OCI-LY7 (cell line): Measurements from ENCODE around the gene ZNF488. TPM values are rescaled to one million over a fixed set of nuclear protein-coding genes. Genes with fewer than 3 reads are reported as not detected.
"Not testable (repeated sequence)": the region's sequence is repeated elsewhere in the genome, so short reads cannot be mapped to it uniquely, and the experiment has no call there.

Experiments
- BruUV-seq: library from RNA; stranded (reverse); fragments of 400-500 nt; replicated peaks from 2 replicates; lab custom pipeline; 2021; lab: Mats Ljungman, UMichigan
- CTCF ChIA-PET: fragments of 300-600 bp; sonication (Branson Sonifier 250); formaldehyde crosslinking; loops from one replicate; lab custom pipeline; 2022; ENCODE audit warnings: antibody characterized with exemption; ENCODE audit not compliant: unreplicated experiment; lab: Charles Lee
- POLR2A ChIA-PET: fragments of 300-600 bp; sonication (Branson Sonifier 250); formaldehyde crosslinking; loops from one replicate; lab custom pipeline; 2022; ENCODE audit warnings: antibody characterized with exemption; lab: Charles Lee
- DNase-seq: peaks from one replicate; pipeline ENCODE4 v3.0.0-alpha.2; 2015; ENCODE audit warnings: low spot score
- H2AFZ ChIP-seq: fragments of 200-600 bp; sonication (generic), shearing (Covaris generic); 2 replicates; pipeline ENCODE4 v1.6.1; 2014; ENCODE audit warnings: mild to moderate bottlenecking, antibody characterized with exemption, low read length, moderate library complexity
- H3K27ac ChIP-seq: fragments of 200-600 bp; sonication (generic); 2 replicates; pipeline ENCODE4 v1.5.1; 2014; ENCODE audit warnings: mixed run types, low read depth, mild to moderate bottlenecking, moderate library complexity, low read length, inconsistent platforms; ENCODE audit not compliant: poor library complexity, severe bottlenecking
- H3K36me3 ChIP-seq: fragments of 200-600 bp; sonication (generic); 2 replicates; pipeline ENCODE4 v1.6.1; 2014; ENCODE audit warnings: mild to moderate bottlenecking, antibody characterized with exemption, low read length, moderate library complexity, mixed read lengths; ENCODE audit not compliant: insufficient read depth
- H3K4me1 ChIP-seq: fragments of 200-600 bp; sonication (generic); 2 replicates; pipeline ENCODE4 v1.5.1; 2014; ENCODE audit warnings: mild to moderate bottlenecking, low read length; ENCODE audit not compliant: insufficient read depth, poor library complexity, severe bottlenecking
- H3K4me2 ChIP-seq: fragments of 200-600 bp; sonication (generic); 2 replicates; pipeline ENCODE4 v1.6.1; 2014; ENCODE audit warnings: mild to moderate bottlenecking, low read length
- H3K4me3 ChIP-seq: fragments of 200-600 bp; sonication (generic); 2 replicates; pipeline ENCODE4 v1.5.1; 2014; ENCODE audit warnings: mild to moderate bottlenecking, low read depth, low read length; ENCODE audit not compliant: poor library complexity, severe bottlenecking
- H3K79me2 ChIP-seq: fragments of 200-600 bp; sonication (generic); 2 replicates; pipeline ENCODE4 v1.6.1; 2016; ENCODE audit warnings: low read depth, mild to moderate bottlenecking, low read length, moderate library complexity, mixed read lengths; ENCODE audit not compliant: insufficient read depth
- H3K9me2 ChIP-seq: fragments of 200-600 bp; sonication (generic); 2 replicates; pipeline ENCODE4 v1.6.1; 2016; ENCODE audit warnings: mild to moderate bottlenecking, low read length, mixed read lengths; ENCODE audit not compliant: insufficient read depth
- H3K9me3 ChIP-seq: fragments of 200-600 bp; sonication (generic); 2 replicates; pipeline ENCODE4 v1.6.1; 2014; ENCODE audit warnings: mild to moderate bottlenecking, mixed run types, low read length, mixed read lengths
- H4K20me1 ChIP-seq: fragments of 200-600 bp; sonication (generic); 2 replicates; pipeline ENCODE4 v1.6.1; 2014; ENCODE audit warnings: mild to moderate bottlenecking, antibody characterized with exemption, low read length, moderate library complexity, mixed read lengths; ENCODE audit not compliant: insufficient read depth
- CTCF ChIP-seq: fragments of 200-600 bp; sonication (generic); conservative IDR thresholded peaks from 2 replicates; pipeline ENCODE4 v1.5.1; 2014; ENCODE audit warnings: mild to moderate bottlenecking, antibody characterized with exemption, low read length, moderate library complexity, mixed read lengths
- EZH2phosphoT487 ChIP-seq: fragments of 200-600 bp; sonication (generic); IDR thresholded peaks from 2 replicates; pipeline ENCODE4 v1.6.1; 2018; ENCODE audit warnings: low read depth, borderline replicate concordance, mild to moderate bottlenecking, mixed run types, antibody characterized with exemption, low read length, moderate library complexity, mixed read lengths
- intact Hi-C: fragments of 100-400 bp; cut with micrococcal nuclease; formaldehyde crosslinking; loops from one replicate; pipeline ENCODE4 v1.10.0; 2022; ENCODE audit not compliant: unreplicated experiment
- total RNA-seq, 2 experiments: library from RNA; depleted of rRNA in 1 of 2; stranded (reverse); fragments of >200 nt in 1 of 2; shearing (Covaris generic) in 1 of 2; gene quantifications; 2 replicates each; pipeline ENCODE4 v1.2.3, GENCODE V29; 2014 to 2022

ZNF488 gene
- total RNA-seq, 2 experiments from 2014 or later = 0.06 to 0.34 TPM

GRCh38 chr10:47418321-47418720, 34.2 kb upstream of the ZNF488 start:
- no TSS peak for BruUV-seq
- no peaks in the 10 kb centered on the region for H3K36me3 ChIP-seq
- H3K79me2 ChIP-seq = no peaks in the 10 kb centered on the region
- no peaks in the 10 kb centered on the region for H3K4me1 ChIP-seq
- no peak for TF ChIP-seq CTCF
- no peak for TF ChIP-seq EZH2phosphoT487
- no peak for DNase-seq
- no peak overlapping the region for H2AFZ ChIP-seq
- no peaks in the 10 kb centered on the region for H4K20me1 ChIP-seq
- ChIA-PET POLR2A (no interaction called here), CTCF (no interaction called here)
- H3K9me3 ChIP-seq = no peaks in the 10 kb centered on the region
- intact Hi-C loops = no loop called here
- no peak overlapping the region for H3K4me2 ChIP-seq
- H3K27ac ChIP-seq = no peak overlapping the region
- no peak overlapping the region for H3K4me3 ChIP-seq
- no peaks in the 10 kb centered on the region for H3K9me2 ChIP-seq

GRCh38 chr10:47416305-47417218, 32.5 kb upstream of the ZNF488 start:
- H4K20me1 ChIP-seq, H3K36me3 ChIP-seq, H3K27ac ChIP-seq, DNase-seq, H3K9me2 ChIP-seq, POLR2A ChIA-PET, CTCF ChIA-PET, intact Hi-C loops, H3K4me3 ChIP-seq, H3K4me2 ChIP-seq, H3K9me3 ChIP-seq, H2AFZ ChIP-seq, H3K79me2 ChIP-seq, BruUV-seq, H3K4me1 ChIP-seq: not testable (repeated sequence)

GRCh38 chr10:47415520-47416304, 31.6 kb upstream of the ZNF488 start:
- Histone ChIP-seq H3K36me3 (no peaks in the 10 kb centered on the region), H3K9me3 (no peaks in the 10 kb centered on the region), H3K27ac (no peak overlapping the region), H4K20me1 (no peaks in the 10 kb centered on the region), H3K4me2 (no peak overlapping the region), H3K4me1 (no peaks in the 10 kb centered on the region), H2AFZ (no peak overlapping the region), H3K79me2 (no peaks in the 10 kb centered on the region), H3K4me3 (no peak overlapping the region), H3K9me2 (no peaks in the 10 kb centered on the region)
- ChIA-PET POLR2A (no interaction called here), CTCF (no interaction called here)
- BruUV-seq = no TSS peak
- no peak for DNase-seq
- intact Hi-C loops = no loop called here
- TF ChIP-seq EZH2phosphoT487 (no peak), CTCF (no peak)
